Natural killer cell treated with Interleukin-12 subunit alpha and Interleukin-12 subunit beta and Interleukin-15 and Interleukin-18, amount 100 ng/mL, for 72 hours (primary cell): ENCODE data around the gene FGGY. TPM values are rescaled to one million over a fixed set of nuclear protein-coding genes. Genes with fewer than 3 reads are reported as not detected.
"Not testable (repeated sequence)": the region's sequence is repeated elsewhere in the genome, so short reads cannot be mapped to it uniquely, and the experiment has no call there.

Experiments used
- ATAC-seq, 2 donors: fragments of 150-1000 bp; cut with Tn5 transposase in 1 of 2; sonication (Bioruptor Pico), chemical (Tn5 transposase) in 1 of 2; 2 replicates each; pipeline ENCODE4 v1.10.0; 2021
- DNase-seq: peaks from one replicate; pipeline ENCODE4 v3.0.0; 2022; ENCODE audit warnings: low spot score
- H3K27ac Mint-ChIP-seq, 2 donors: 1 replicate in 1 of 2; 2 replicates in 1 of 2; pipeline ENCODE4 v1.8.0; 2022; ENCODE audit warnings: mixed read lengths in 2 of 2, mild to moderate bottlenecking in 1 of 2, moderate library complexity in 1 of 2
- H3K27me3 Mint-ChIP-seq, 2 donors: 1 replicate in 1 of 2; 2 replicates in 1 of 2; pipeline ENCODE4 v1.8.0; 2022; ENCODE audit warnings: mixed read lengths in 2 of 2
- H3K36me3 Mint-ChIP-seq: one replicate; pipeline ENCODE4 v1.8.0; 2022; ENCODE audit warnings: mixed read lengths
- H3K4me1 Mint-ChIP-seq, 2 donors: 1 replicate in 1 of 2; 2 replicates in 1 of 2; pipeline ENCODE4 v1.8.0; 2022; ENCODE audit warnings: low read depth in 2 of 2, mixed read lengths in 2 of 2, mild to moderate bottlenecking in 1 of 2
- H3K4me3 Mint-ChIP-seq: one replicate; pipeline ENCODE4 v1.8.0; 2022; ENCODE audit warnings: mixed read lengths
- H3K9me3 Mint-ChIP-seq: 2 replicates; pipeline ENCODE4 v1.8.0; 2022; ENCODE audit warnings: mixed read lengths
- total RNA-seq, 2 donors: library from RNA; stranded (reverse); gene quantifications; one replicate each; pipeline ENCODE4 v1.2.3, GENCODE V29; 2022

FGGY gene
- total RNA-seq, 2 donors from 2014 or later = 10.9 to 11.9 TPM

- Mint-ChIP-seq H3K36me3 (no peaks in the 10 kb centered on the region), H3K4me1 (no peaks in the 10 kb centered on the region), H3K9me3 (no peaks in the 10 kb centered on the region), H3K4me3 (no peak overlapping the region), H3K27me3 (no peaks in the 10 kb centered on the region), H3K27ac (no peak overlapping the region)
- DNase-seq = no peak
- ATAC-seq = no peak
Observed at GRCh38 chr1:59635097-59635496, 338.2 kb downstream of the FGGY start.

GRCh38 chr1:59638231-59638711 lies 341.4 kb downstream of the FGGY start:
- no peak for ATAC-seq
- no peaks in the 10 kb centered on the region for H3K36me3 Mint-ChIP-seq
- no peaks in the 10 kb centered on the region for H3K9me3 Mint-ChIP-seq
- H3K27me3 Mint-ChIP-seq = no peaks in the 10 kb centered on the region
- H3K4me1 Mint-ChIP-seq = no peaks in the 10 kb centered on the region
- no peak overlapping the region for H3K4me3 Mint-ChIP-seq
- H3K27ac Mint-ChIP-seq = no peak overlapping the region
- no peak for DNase-seq

- no peaks in the 10 kb centered on the region for H3K36me3 Mint-ChIP-seq
- H3K4me3 Mint-ChIP-seq = no peak overlapping the region
- no peak for ATAC-seq
- no peaks in the 10 kb centered on the region for H3K27me3 Mint-ChIP-seq
- no peak for DNase-seq
- no peaks in the 10 kb centered on the region for H3K4me1 Mint-ChIP-seq
- H3K27ac Mint-ChIP-seq = no peak overlapping the region
- no peaks in the 10 kb centered on the region for H3K9me3 Mint-ChIP-seq
Observed at GRCh38 chr1:59639266-59639665, 342.4 kb downstream of the FGGY start.

GRCh38 chr1:59640851-59641250 lies 344.0 kb downstream of the FGGY start:
- no peaks in the 10 kb centered on the region for H3K4me1 Mint-ChIP-seq
- H3K27ac Mint-ChIP-seq = no peak overlapping the region
- H3K36me3 Mint-ChIP-seq = no peaks in the 10 kb centered on the region
- no peak overlapping the region for H3K4me3 Mint-ChIP-seq
- DNase-seq (no peak), ATAC-seq (no peak)
- H3K9me3 Mint-ChIP-seq = no peaks in the 10 kb centered on the region
- no peaks in the 10 kb centered on the region for H3K27me3 Mint-ChIP-seq

GRCh38 chr1:59641836-59642235 lies 344.9 kb downstream of the FGGY start:
- H3K4me1 Mint-ChIP-seq = no peaks in the 10 kb centered on the region
- no peaks in the 10 kb centered on the region for H3K36me3 Mint-ChIP-seq
- ATAC-seq = no peak
- no peaks in the 10 kb centered on the region for H3K9me3 Mint-ChIP-seq
- no peak for DNase-seq
- no peaks in the 10 kb centered on the region for H3K27me3 Mint-ChIP-seq
- H3K27ac Mint-ChIP-seq = no peak overlapping the region
- H3K4me3 Mint-ChIP-seq = no peak overlapping the region

GRCh38 chr1:59643526-59643925 lies 346.6 kb downstream of the FGGY start:
- Mint-ChIP-seq H3K27ac (no peak overlapping the region), H3K27me3 (no peaks in the 10 kb centered on the region), H3K4me1 (no peaks in the 10 kb centered on the region), H3K9me3 (no peaks in the 10 kb centered on the region), H3K36me3 (no peaks in the 10 kb centered on the region), H3K4me3 (no peak overlapping the region)
- ATAC-seq = no peak
- DNase-seq = no peak

GRCh38 chr1:59645893-59646292 lies 349.0 kb downstream of the FGGY start:
- Mint-ChIP-seq H3K9me3 (no peaks in the 10 kb centered on the region), H3K4me3 (no peak overlapping the region), H3K27me3 (no peaks in the 10 kb centered on the region), H3K27ac (no peak overlapping the region), H3K4me1 (no peaks in the 10 kb centered on the region), H3K36me3 (no peaks in the 10 kb centered on the region)
- ATAC-seq = no peak
- DNase-seq = no peak

GRCh38 chr1:59653142-59653958 lies 356.5 kb downstream of the FGGY start:
- not testable (repeated sequence) for H3K27ac Mint-ChIP-seq, DNase-seq, H3K27me3 Mint-ChIP-seq, ATAC-seq, H3K4me3 Mint-ChIP-seq, H3K9me3 Mint-ChIP-seq, H3K36me3 Mint-ChIP-seq, H3K4me1 Mint-ChIP-seq

GRCh38 chr1:59653968-59654367 lies 357.1 kb downstream of the FGGY start:
- no peak for ATAC-seq
- Mint-ChIP-seq H3K9me3 (no peaks in the 10 kb centered on the region), H3K27ac (no peak overlapping the region)

GRCh38 chr1:59657873-59658465 lies 361.1 kb downstream of the FGGY start:
- Mint-ChIP-seq H3K9me3 (no peaks in the 10 kb centered on the region), H3K27me3 (no peaks in the 10 kb centered on the region), H3K27ac (no peak overlapping the region), H3K4me1 (peaks cover 0 to 2% of the 10 kb centered on the region in 2 donors), H3K36me3 (peaks cover 6% of the 10 kb centered on the region), H3K4me3 (no peak overlapping the region)
- DNase-seq = no peak
- ATAC-seq = no peak

More at GRCh38 chr1:59653968-59654367, 357.1 kb downstream of the FGGY start:
- no peak for DNase-seq
- Mint-ChIP-seq H3K36me3 (peaks cover 6% of the 10 kb centered on the region), H3K4me1 (peaks cover 0 to 2% of the 10 kb centered on the region in 2 donors), H3K27me3 (no peaks in the 10 kb centered on the region), H3K4me3 (no peak overlapping the region)

GRCh38 chr1:59664166-59664565 lies 367.3 kb downstream of the FGGY start:
- H3K27ac Mint-ChIP-seq = no peak overlapping the region
- no peaks in the 10 kb centered on the region for H3K36me3 Mint-ChIP-seq
- no peak overlapping the region for H3K4me3 Mint-ChIP-seq
- ATAC-seq (no peak), DNase-seq (no peak)
- H3K9me3 Mint-ChIP-seq = no peaks in the 10 kb centered on the region
- peaks cover 4 to 6% of the 10 kb centered on the region in 2 donors for H3K4me1 Mint-ChIP-seq
- H3K27me3 Mint-ChIP-seq = no peaks in the 10 kb centered on the region

GRCh38 chr1:59666106-59666505 lies 369.2 kb downstream of the FGGY start:
- Mint-ChIP-seq H3K9me3 (no peaks in the 10 kb centered on the region), H3K4me3 (no peak overlapping the region), H3K4me1 (peaks cover 6 to 10% of the 10 kb centered on the region in 2 donors), H3K27ac (no peak overlapping the region), H3K27me3 (no peaks in the 10 kb centered on the region), H3K36me3 (no peaks in the 10 kb centered on the region)
- DNase-seq = no peak
- ATAC-seq = no peak

GRCh38 chr1:59667020-59667419 lies 370.1 kb downstream of the FGGY start:
- ATAC-seq (no peak), DNase-seq (no peak)
- Mint-ChIP-seq H3K36me3 (no peaks in the 10 kb centered on the region), H3K4me3 (no peak overlapping the region), H3K9me3 (no peaks in the 10 kb centered on the region), H3K27ac (no peak overlapping the region), H3K4me1 (peaks cover 9 to 12% of the 10 kb centered on the region in 2 donors), H3K27me3 (no peaks in the 10 kb centered on the region)

- ATAC-seq (no peak), DNase-seq (no peak)
- Mint-ChIP-seq H3K27ac (no peak overlapping the region), H3K4me1 (peaks cover 24 to 31% of the 10 kb centered on the region in 2 donors), H3K4me3 (no peak overlapping the region), H3K27me3 (no peaks in the 10 kb centered on the region), H3K9me3 (no peaks in the 10 kb centered on the region), H3K36me3 (no peaks in the 10 kb centered on the region)
Observed at GRCh38 chr1:59669752-59670312, 372.9 kb downstream of the FGGY start.
